GM12874 (cell line): ENCODE data around the gene DND1.

ENCODE experiments used
- TF ChIP-seq, protein P1 (sequence below): IDR thresholded peaks from 2 replicates; pipeline ENCODE4 v1.5.1; 2011; ENCODE audit warnings: low read depth, mild to moderate bottlenecking, control low read depth, low read length, moderate library complexity; ENCODE audit not compliant: insufficient read depth

The DND1 gene

DNA sequence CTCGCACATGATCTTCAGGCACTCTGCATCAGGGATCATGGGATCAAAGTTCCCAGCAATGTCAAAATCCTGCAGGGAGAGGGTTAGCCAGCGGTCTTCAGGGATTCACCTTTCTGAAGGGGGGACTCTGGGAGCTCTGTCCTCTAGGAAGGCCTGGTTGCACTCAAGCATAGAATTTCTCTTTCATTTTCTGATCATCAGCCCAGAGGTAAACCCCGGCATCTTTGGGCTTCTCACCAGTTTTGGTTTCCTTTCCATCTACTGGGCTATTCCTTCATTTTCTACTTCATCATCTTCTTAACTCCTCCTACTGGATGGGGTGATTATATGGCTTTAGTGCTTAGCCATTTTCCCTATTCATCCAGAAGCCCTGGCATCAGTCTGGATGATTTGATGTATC is 4.6 kb upstream of the DND1 start:
- TF ChIP-seq, protein P1, sequence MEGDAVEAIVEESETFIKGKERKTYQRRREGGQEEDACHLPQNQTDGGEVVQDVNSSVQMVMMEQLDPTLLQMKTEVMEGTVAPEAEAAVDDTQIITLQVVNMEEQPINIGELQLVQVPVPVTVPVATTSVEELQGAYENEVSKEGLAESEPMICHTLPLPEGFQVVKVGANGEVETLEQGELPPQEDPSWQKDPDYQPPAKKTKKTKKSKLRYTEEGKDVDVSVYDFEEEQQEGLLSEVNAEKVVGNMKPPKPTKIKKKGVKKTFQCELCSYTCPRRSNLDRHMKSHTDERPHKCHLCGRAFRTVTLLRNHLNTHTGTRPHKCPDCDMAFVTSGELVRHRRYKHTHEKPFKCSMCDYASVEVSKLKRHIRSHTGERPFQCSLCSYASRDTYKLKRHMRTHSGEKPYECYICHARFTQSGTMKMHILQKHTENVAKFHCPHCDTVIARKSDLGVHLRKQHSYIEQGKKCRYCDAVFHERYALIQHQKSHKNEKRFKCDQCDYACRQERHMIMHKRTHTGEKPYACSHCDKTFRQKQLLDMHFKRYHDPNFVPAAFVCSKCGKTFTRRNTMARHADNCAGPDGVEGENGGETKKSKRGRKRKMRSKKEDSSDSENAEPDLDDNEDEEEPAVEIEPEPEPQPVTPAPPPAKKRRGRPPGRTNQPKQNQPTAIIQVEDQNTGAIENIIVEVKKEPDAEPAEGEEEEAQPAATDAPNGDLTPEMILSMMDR, result no peak

DNA sequence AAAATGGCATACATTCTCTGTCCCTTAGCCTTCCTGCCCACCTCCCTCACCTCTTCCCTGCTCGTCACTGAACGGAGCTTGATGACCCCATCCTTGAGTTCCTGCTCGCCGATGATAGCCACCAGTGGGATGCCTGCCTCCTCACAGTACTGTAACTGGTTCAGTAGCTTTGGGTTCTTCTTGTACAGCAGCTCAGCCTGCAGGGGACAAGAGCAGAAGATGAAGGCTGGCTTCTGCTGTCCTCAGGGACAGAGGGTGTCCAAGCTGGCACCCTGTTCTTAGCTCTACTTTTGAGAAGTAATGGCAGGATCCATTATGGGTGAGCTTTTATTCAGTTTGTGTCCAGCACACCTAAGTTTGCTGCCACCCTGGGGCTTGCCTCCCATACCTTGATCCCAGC is 1.3 kb upstream of the DND1 start:
- TF ChIP-seq, protein P1, result no peak

DNA sequence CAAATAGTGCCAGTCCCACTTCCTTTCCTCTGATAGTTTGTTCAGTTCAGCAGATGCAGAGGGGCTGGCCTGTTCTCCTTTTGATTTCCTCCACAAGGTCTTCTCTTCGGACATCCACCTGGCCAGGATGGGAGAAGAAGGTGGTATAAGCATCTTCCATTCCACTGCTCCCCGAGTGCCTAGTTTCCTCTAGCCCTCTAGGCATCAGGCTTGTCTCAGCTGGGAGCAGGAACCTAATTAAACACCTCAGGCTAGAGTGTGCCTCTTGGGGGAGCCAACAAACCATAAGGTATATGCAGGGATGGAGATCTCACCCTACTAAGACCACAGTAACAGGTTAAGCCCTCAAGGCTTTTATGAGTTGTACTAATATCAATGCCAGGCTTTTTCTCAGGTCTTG is 835 bp upstream of the DND1 start:
- TF ChIP-seq, protein P1, result no peak

DNA sequence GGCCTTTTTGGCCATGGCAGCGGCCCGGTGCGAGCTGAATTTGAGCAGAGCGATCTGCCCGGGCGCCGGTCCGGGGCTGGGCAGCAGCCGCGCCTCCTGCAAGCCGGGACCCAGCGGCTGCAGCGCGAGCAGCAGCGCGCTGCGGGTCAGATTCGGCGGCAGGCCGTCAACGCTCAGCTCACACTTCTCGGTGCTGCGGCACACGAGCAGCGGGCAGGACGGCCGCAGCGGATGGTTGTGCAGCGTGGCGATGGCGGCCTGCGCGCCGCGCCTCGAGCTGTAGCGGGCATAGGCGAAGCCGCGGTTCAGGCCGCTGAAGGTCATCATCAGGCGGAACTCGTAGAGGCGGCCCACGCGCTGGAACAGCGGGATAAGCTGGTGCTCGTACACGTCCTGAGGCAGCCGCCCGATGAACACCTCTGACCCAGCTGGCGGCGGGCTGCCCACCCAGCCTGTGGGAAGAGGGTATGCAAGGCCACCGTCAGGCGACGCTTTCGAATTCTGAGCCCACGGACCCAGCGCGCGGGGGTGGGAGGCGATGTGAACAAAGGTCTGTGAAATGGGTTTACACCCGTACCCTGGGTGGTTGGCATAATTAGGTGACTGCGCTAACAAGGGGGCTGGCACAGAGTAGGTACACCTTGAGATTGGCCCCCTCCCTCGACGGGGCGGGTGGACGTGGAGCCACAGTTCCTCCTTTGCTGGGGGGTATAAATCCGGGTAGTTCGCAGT is 755 bp downstream of the DND1 start:
- TF ChIP-seq, protein P1, result no peak

DNA sequence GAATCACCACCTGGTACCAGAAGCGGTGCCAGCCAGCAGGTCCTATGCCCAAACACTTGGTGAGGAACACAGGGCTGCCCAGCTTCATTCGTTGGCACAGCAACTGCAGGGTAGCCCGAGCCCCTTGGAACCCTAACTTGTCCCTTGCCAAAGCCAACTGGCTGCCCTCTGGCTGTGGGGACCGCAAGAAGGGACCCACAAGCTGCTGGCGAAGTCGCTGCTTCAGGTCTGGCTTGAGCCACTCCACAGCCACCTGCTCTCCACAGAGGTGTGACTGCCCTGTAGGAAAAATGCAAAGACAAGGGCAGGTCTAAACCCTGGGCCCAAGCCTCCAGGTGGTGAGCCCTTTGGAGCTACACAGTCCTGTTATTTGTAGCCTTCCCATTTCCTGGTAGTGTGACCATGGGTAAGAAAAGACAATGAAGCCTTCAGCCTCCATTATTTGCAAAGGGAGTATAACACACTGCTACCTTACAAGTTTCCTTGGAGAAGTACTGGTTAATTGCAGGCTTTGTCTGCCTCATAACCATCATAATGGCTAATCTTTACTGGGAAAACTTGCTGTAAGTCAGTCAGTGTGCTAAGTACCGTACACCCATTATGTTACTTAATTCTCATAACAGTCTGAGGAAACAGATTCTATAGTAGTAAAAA is 1.8 kb downstream of the DND1 start:
- TF ChIP-seq, protein P1, result no peak

DNA sequence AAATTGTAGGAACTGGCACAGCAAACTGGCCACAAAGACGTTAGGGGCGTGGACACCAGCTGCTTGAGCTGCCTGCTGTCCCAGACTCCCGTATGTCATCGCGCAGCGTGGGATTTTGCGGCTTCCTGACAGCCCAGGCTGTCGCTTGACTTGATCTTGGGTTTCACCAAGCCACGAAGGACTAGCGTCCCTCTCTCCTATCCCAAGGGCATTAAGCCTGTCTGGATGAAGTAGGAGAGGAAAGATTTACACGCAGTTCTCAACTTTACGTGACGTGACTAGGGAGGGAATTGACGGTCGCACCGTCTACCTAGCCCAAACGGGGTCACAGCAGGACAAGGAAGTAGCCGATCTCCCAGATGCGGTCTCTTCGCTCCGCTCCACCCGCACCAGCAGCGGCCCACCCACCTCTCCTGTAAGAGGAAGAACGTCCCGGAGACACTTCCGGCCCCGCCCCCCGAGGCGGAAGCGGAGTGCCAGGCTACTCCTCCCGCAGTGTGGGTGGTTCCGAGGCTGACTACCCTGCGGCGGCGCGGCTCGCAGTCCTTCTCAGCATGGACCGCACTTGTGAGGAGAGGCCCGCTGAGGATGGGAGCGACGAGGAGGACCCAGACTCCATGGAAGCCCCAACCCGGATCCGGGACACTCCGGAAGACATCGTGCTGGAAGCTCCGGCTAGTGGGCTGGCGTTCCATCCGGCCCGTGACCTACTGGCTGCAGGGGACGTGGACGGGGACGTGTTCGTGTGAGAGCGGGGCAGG is 8.8 kb downstream of the DND1 start, which contains the start of gene WDR55:
Gene WDR55, plus strand, starts transcription at position 546 of the 761 bp plus-strand sequence. Its CDS starts 9 bp downstream, at position 555.
- TF ChIP-seq, protein P1, result no peak

DNA sequence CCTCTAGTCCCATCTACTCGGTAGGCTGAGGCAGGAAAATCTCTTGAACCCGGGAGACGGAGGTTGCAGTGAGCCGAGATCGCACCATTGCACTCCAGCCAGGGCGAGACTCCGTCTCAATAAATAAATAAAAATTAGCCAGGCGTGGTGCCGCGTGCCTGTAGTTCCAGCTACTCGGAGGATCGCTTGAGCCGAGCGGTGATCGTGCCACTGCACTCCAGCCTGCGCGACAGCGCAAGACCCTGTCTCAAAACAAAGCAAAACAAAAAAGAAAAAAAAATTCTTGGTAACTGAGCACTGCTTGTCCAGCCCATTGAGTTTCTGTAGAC is 9.4 kb downstream of the DND1 start:
- TF ChIP-seq, protein P1, result no peak
